ENCODE results near the gene ZNF783.
"Not testable (repeated sequence)": the region's sequence is repeated elsewhere in the genome, so short reads cannot be mapped to it uniquely, and the experiment has no call there.

ZNF783 gene

GRCh38 chr7:149332602-149333320, 70.8 kb downstream of the ZNF783 start:
- not testable (repeated sequence) for H3K36me3 ChIP-seq (ENCODE audit: insufficient read depth, low read length); H3K9me3 ChIP-seq (ENCODE audit: insufficient read depth, low read depth, low read length); H3K27ac ChIP-seq (ENCODE audit: low read depth, low read length); H3K4me3 ChIP-seq (ENCODE audit: low read length); H3K27me3 ChIP-seq (ENCODE audit: insufficient read depth, low read length); H3K4me1 ChIP-seq (ENCODE audit: insufficient read depth, low read length); H3K9ac ChIP-seq (ENCODE audit: low read depth, low read length)
- 91% methylated on average over 12 of the region's 18 CpGs for whole genome bisulfite sequencing

- Histone ChIP-seq H3K4me3 (ENCODE audit: low read length) (no peak overlapping the region), H3K27me3 (ENCODE audit: insufficient read depth, low read length) (no peaks in the 10 kb centered on the region), H3K9ac (ENCODE audit: low read depth, low read length) (no peak overlapping the region), H3K27ac (ENCODE audit: low read depth, low read length) (no peak overlapping the region), H3K4me1 (ENCODE audit: insufficient read depth, low read length) (no peaks in the 10 kb centered on the region), H3K9me3 (ENCODE audit: insufficient read depth, low read depth, low read length) (peaks cover 8% of the 10 kb centered on the region; the same call in 1 of the 2 replicates), H3K36me3 (ENCODE audit: insufficient read depth, low read length) (no peaks in the 10 kb centered on the region)
Observed at GRCh38 chr7:149333321-149333717, 71.3 kb downstream of the ZNF783 start.

- no peak overlapping the region for H3K9ac ChIP-seq (ENCODE audit: low read depth, low read length)
Observed at GRCh38 chr7:149334219-149334618, 72.2 kb downstream of the ZNF783 start.

More at GRCh38 chr7:149334219-149334618, 72.2 kb downstream of the ZNF783 start:
- Histone ChIP-seq H3K27ac (ENCODE audit: low read depth, low read length) (no peak overlapping the region), H3K4me1 (ENCODE audit: insufficient read depth, low read length) (no peaks in the 10 kb centered on the region), H3K9me3 (ENCODE audit: insufficient read depth, low read depth, low read length) (peaks cover 8% of the 10 kb centered on the region; the same call in 1 of the 2 replicates), H3K4me3 (ENCODE audit: low read length) (no peak overlapping the region), H3K27me3 (ENCODE audit: insufficient read depth, low read length) (no peaks in the 10 kb centered on the region), H3K36me3 (ENCODE audit: insufficient read depth, low read length) (no peaks in the 10 kb centered on the region)
- WGBS, result 89% methylated on average over 2 of the region's 2 CpGs
